Measurements from ENCODE around the gene TRIM13.
"Not testable (repeated sequence)": the region's sequence is repeated elsewhere in the genome, so short reads cannot be mapped to it uniquely, and the experiment has no call there.

TRIM13 gene

GRCh38 chr13:49996951-49997895 lies at the start of gene TRIM13:
Gene TRIM13, plus strand, starts transcription at chr13:49997042. Its CDS starts 14,899 bp downstream, at chr13:50011941.
- DNase-seq (ENCODE audit: low read depth in 3 of 3) = peak; percentile 65 to 72 (median 66)

GRCh38 chr13:49948777-49949270 lies 48.0 kb upstream of the TRIM13 start:
- DNase-seq (ENCODE audit: low read depth in 3 of 3) = not testable (repeated sequence)

- DNase-seq (ENCODE audit: low read depth in 3 of 3) = no peak
Observed at GRCh38 chr13:49951754-49952535, 44.9 kb upstream of the TRIM13 start.

- DNase-seq (ENCODE audit: low read depth in 3 of 3) = no peak
Observed at GRCh38 chr13:49953560-49953959, 43.3 kb upstream of the TRIM13 start.

- no peak for DNase-seq (ENCODE audit: low read depth in 3 of 3)
Observed at GRCh38 chr13:49954674-49955455, 42.0 kb upstream of the TRIM13 start.

- DNase-seq (ENCODE audit: low read depth in 3 of 3) = no peak
Observed at GRCh38 chr13:49956131-49956530, 40.7 kb upstream of the TRIM13 start.

- DNase-seq (ENCODE audit: low read depth in 3 of 3) = no peak
Observed at GRCh38 chr13:49958321-49958720, 38.5 kb upstream of the TRIM13 start.

- no peak for DNase-seq (ENCODE audit: low read depth in 3 of 3)
Observed at GRCh38 chr13:49967456-49967855, 29.4 kb upstream of the TRIM13 start.

GRCh38 chr13:49972709-49973108 lies 24.1 kb upstream of the TRIM13 start:
- no peak for DNase-seq (ENCODE audit: low read depth in 3 of 3)

- DNase-seq (ENCODE audit: low read depth in 3 of 3) = no peak
Observed at GRCh38 chr13:49975826-49976225, 21.0 kb upstream of the TRIM13 start.

- peak; percentile 49 to 61 (median 60) for DNase-seq (ENCODE audit: low read depth in 3 of 3)
Observed at GRCh38 chr13:49976314-49977258, 20.3 kb upstream of the TRIM13 start.

GRCh38 chr13:49977992-49978391 lies 18.9 kb upstream of the TRIM13 start:
- no peak for DNase-seq (ENCODE audit: low read depth in 3 of 3)

GRCh38 chr13:49980266-49980665 lies 16.6 kb upstream of the TRIM13 start:
- DNase-seq (ENCODE audit: low read depth in 3 of 3) = no peak

- DNase-seq (ENCODE audit: low read depth in 3 of 3) = no peak
Observed at GRCh38 chr13:49985129-49985528, 11.7 kb upstream of the TRIM13 start.

- DNase-seq (ENCODE audit: low read depth in 3 of 3) = no peak
Observed at GRCh38 chr13:49986471-49986870, 10.4 kb upstream of the TRIM13 start.

- not testable (repeated sequence) for DNase-seq (ENCODE audit: low read depth in 3 of 3)
Observed at GRCh38 chr13:49990612-49991011, 6.2 kb upstream of the TRIM13 start.

- DNase-seq (ENCODE audit: low read depth in 3 of 3) = no peak
Observed at GRCh38 chr13:49993111-49993510, 3.7 kb upstream of the TRIM13 start.

GRCh38 chr13:49993666-49994065 lies 3.2 kb upstream of the TRIM13 start:
- DNase-seq (ENCODE audit: low read depth in 3 of 3) = no peak

GRCh38 chr13:49995625-49996101 lies 1.2 kb upstream of the TRIM13 start:
- no peak for DNase-seq (ENCODE audit: low read depth in 3 of 3)

Measured in stimulated activated CD4-positive, alpha-beta T cell treated with anti-CD3 and anti-CD28 coated beads, TNF-alpha, amount 100 ng/mL, for 4 hours (primary cell).